Gastrocnemius medialis (tissue), 4 donors: ENCODE results near the gene CCDC185.

ENCODE experiments used
- CTCF ChIP-seq, 5 experiments: fragments of 450-650 bp in 3 of 5; fragments of 200-600 bp in 2 of 5; sonication (generic) in 2 of 5; IDR thresholded peaks in 4 of 5; conservative IDR thresholded peaks in 1 of 5; 1 replicate in 4 of 5; 2 replicates in 1 of 5; pipeline ENCODE4 v1.5.1; 2016 to 2019; ENCODE audit warnings: antibody characterized with exemption in 5 of 5, mild to moderate bottlenecking in 3 of 5, moderate library complexity in 3 of 5
- POLR2A ChIP-seq, 2 donors: fragments of 450-650 bp; IDR thresholded peaks; one replicate each; pipeline ENCODE4 v1.6.1; 2017; ENCODE audit warnings: antibody characterized with exemption in 2 of 2, mild to moderate bottlenecking in 2 of 2, moderate library complexity in 2 of 2

- TF ChIP-seq CTCF (IDR thresholded peaks at IDR 0.05 in 4 of 5, conservative IDR thresholded peaks at IDR 0.05 in 1 of 5) (no peak), POLR2A (IDR thresholded peaks at IDR 0.05) (no peak)
Observed at GRCh38 chr1:223443397-223443796, 50.2 kb downstream of the CCDC185 start.
